ENCODE data around the gene HELLS. TPM values are rescaled to one million over a fixed set of nuclear protein-coding genes. Genes with fewer than 3 reads are reported as not detected.
"Not testable (repeated sequence)": the region's sequence is repeated elsewhere in the genome, so short reads cannot be mapped to it uniquely, and the experiment has no call there.

Gene HELLS
- 14.6 TPM for total RNA-seq

GRCh38 chr10:94545391-94546048, at the start of gene HELLS:
Gene HELLS (plus strand): TSS chr10:94545788. CDS start chr10:94545922, 134 bp downstream.
- H3K27me3 ChIP-seq (ENCODE audit: control insufficient read depth in 3 of 3, insufficient read depth in 3 of 3, low read length in 3 of 3) = peaks cover 0 to 3% (median 3%) of the 10 kb centered on the region in 3 donors
- peak within 1 kb of the TSS; percentile 81 to 92 (median 91) for H3K4me3 ChIP-seq (ENCODE audit: low read length in 3 of 3)
- H3K9me3 ChIP-seq (ENCODE audit: control insufficient read depth in 3 of 3, low read length in 3 of 3) = no peaks in the 10 kb centered on the region
- no peaks in the 10 kb centered on the region for H3K36me3 ChIP-seq (ENCODE audit: control insufficient read depth in 3 of 3, insufficient read depth in 3 of 3, low read length in 3 of 3)
- H3K27ac ChIP-seq (ENCODE audit: low read depth, low read length) = peak within 1 kb of the TSS; percentile 36
- peaks cover 7 to 17% (median 13%) of the 10 kb centered on the region in 3 donors for H3K4me1 ChIP-seq (ENCODE audit: control insufficient read depth in 3 of 3, insufficient read depth in 3 of 3, low read length in 3 of 3)
- H3K9ac ChIP-seq (ENCODE audit: low read depth in 1 of 3, low read length in 3 of 3) = peak within 1 kb of the TSS; percentile 67 to 87 (median 85)

GRCh38 chr10:94496010-94496409, 49.6 kb upstream of the HELLS start:
- Histone ChIP-seq H3K27ac (ENCODE audit: low read depth, low read length) (no peak overlapping the region), H3K9me3 (ENCODE audit: control insufficient read depth in 3 of 3, low read length in 3 of 3) (no peaks in the 10 kb centered on the region), H3K27me3 (ENCODE audit: control insufficient read depth in 3 of 3, insufficient read depth in 3 of 3, low read length in 3 of 3) (no peaks in the 10 kb centered on the region), H3K4me1 (ENCODE audit: control insufficient read depth in 3 of 3, insufficient read depth in 3 of 3, low read length in 3 of 3) (no peaks in the 10 kb centered on the region), H3K36me3 (ENCODE audit: control insufficient read depth in 3 of 3, insufficient read depth in 3 of 3, low read length in 3 of 3) (no peaks in the 10 kb centered on the region), H3K4me3 (ENCODE audit: low read length in 3 of 3) (no peak overlapping the region), H3K9ac (ENCODE audit: low read depth in 1 of 3, low read length in 3 of 3) (no peak overlapping the region)

- no peak overlapping the region for H3K4me3 ChIP-seq (ENCODE audit: low read length in 3 of 3)
- no peaks in the 10 kb centered on the region for H3K4me1 ChIP-seq (ENCODE audit: control insufficient read depth in 3 of 3, insufficient read depth in 3 of 3, low read length in 3 of 3)
- H3K27ac ChIP-seq (ENCODE audit: low read depth, low read length) = no peak overlapping the region
- no peak overlapping the region for H3K9ac ChIP-seq (ENCODE audit: low read depth in 1 of 3, low read length in 3 of 3)
- no peaks in the 10 kb centered on the region for H3K9me3 ChIP-seq (ENCODE audit: control insufficient read depth in 3 of 3, low read length in 3 of 3)
- H3K27me3 ChIP-seq (ENCODE audit: control insufficient read depth in 3 of 3, insufficient read depth in 3 of 3, low read length in 3 of 3) = no peaks in the 10 kb centered on the region
- no peaks in the 10 kb centered on the region for H3K36me3 ChIP-seq (ENCODE audit: control insufficient read depth in 3 of 3, insufficient read depth in 3 of 3, low read length in 3 of 3)
Measured at GRCh38 chr10:94496646-94497045, 48.9 kb upstream of the HELLS start.

- Histone ChIP-seq H3K4me1 (ENCODE audit: control insufficient read depth in 3 of 3, insufficient read depth in 3 of 3, low read length in 3 of 3) (no peaks in the 10 kb centered on the region), H3K4me3 (ENCODE audit: low read length in 3 of 3) (no peak overlapping the region), H3K27ac (ENCODE audit: low read depth, low read length) (no peak overlapping the region), H3K27me3 (ENCODE audit: control insufficient read depth in 3 of 3, insufficient read depth in 3 of 3, low read length in 3 of 3) (no peaks in the 10 kb centered on the region), H3K9ac (ENCODE audit: low read depth in 1 of 3, low read length in 3 of 3) (no peak overlapping the region), H3K36me3 (ENCODE audit: control insufficient read depth in 3 of 3, insufficient read depth in 3 of 3, low read length in 3 of 3) (peaks cover 0 to 1% (median 0%) of the 10 kb centered on the region in 3 donors), H3K9me3 (ENCODE audit: control insufficient read depth in 3 of 3, low read length in 3 of 3) (no peaks in the 10 kb centered on the region)
Measured at GRCh38 chr10:94500063-94500462, 45.5 kb upstream of the HELLS start.

GRCh38 chr10:94521276-94522250, 24.0 kb upstream of the HELLS start:
- no peaks in the 10 kb centered on the region for H3K4me1 ChIP-seq (ENCODE audit: control insufficient read depth in 3 of 3, insufficient read depth in 3 of 3, low read length in 3 of 3)
- H3K4me3 ChIP-seq (ENCODE audit: low read length in 3 of 3) = no peak overlapping the region
- H3K27ac ChIP-seq (ENCODE audit: low read depth, low read length) = no peak overlapping the region
- no peaks in the 10 kb centered on the region for H3K9me3 ChIP-seq (ENCODE audit: control insufficient read depth in 3 of 3, low read length in 3 of 3)
- H3K36me3 ChIP-seq (ENCODE audit: control insufficient read depth in 3 of 3, insufficient read depth in 3 of 3, low read length in 3 of 3) = peaks cover 0 to 9% (median 8%) of the 10 kb centered on the region in 3 donors
- no peaks in the 10 kb centered on the region for H3K27me3 ChIP-seq (ENCODE audit: control insufficient read depth in 3 of 3, insufficient read depth in 3 of 3, low read length in 3 of 3)
- H3K9ac ChIP-seq (ENCODE audit: low read depth in 1 of 3, low read length in 3 of 3) = no peak overlapping the region

GRCh38 chr10:94524146-94524545, 21.4 kb upstream of the HELLS start:
- Histone ChIP-seq H3K27me3 (ENCODE audit: control insufficient read depth in 3 of 3, insufficient read depth in 3 of 3, low read length in 3 of 3) (no peaks in the 10 kb centered on the region), H3K36me3 (ENCODE audit: control insufficient read depth in 3 of 3, insufficient read depth in 3 of 3, low read length in 3 of 3) (peaks cover 0 to 14% (median 8%) of the 10 kb centered on the region in 3 donors), H3K9me3 (ENCODE audit: control insufficient read depth in 3 of 3, low read length in 3 of 3) (no peaks in the 10 kb centered on the region), H3K27ac (ENCODE audit: low read depth, low read length) (no peak overlapping the region), H3K4me3 (ENCODE audit: low read length in 3 of 3) (no peak overlapping the region), H3K4me1 (ENCODE audit: control insufficient read depth in 3 of 3, insufficient read depth in 3 of 3, low read length in 3 of 3) (no peaks in the 10 kb centered on the region), H3K9ac (ENCODE audit: low read depth in 1 of 3, low read length in 3 of 3) (no peak overlapping the region)

GRCh38 chr10:94524711-94525110, 20.9 kb upstream of the HELLS start:
- Histone ChIP-seq H3K9ac (ENCODE audit: low read depth in 1 of 3, low read length in 3 of 3) (no peak overlapping the region), H3K27me3 (ENCODE audit: control insufficient read depth in 3 of 3, insufficient read depth in 3 of 3, low read length in 3 of 3) (no peaks in the 10 kb centered on the region), H3K4me1 (ENCODE audit: control insufficient read depth in 3 of 3, insufficient read depth in 3 of 3, low read length in 3 of 3) (no peaks in the 10 kb centered on the region), H3K4me3 (ENCODE audit: low read length in 3 of 3) (no peak overlapping the region), H3K36me3 (ENCODE audit: control insufficient read depth in 3 of 3, insufficient read depth in 3 of 3, low read length in 3 of 3) (peaks cover 0 to 14% (median 8%) of the 10 kb centered on the region in 3 donors), H3K27ac (ENCODE audit: low read depth, low read length) (no peak overlapping the region), H3K9me3 (ENCODE audit: control insufficient read depth in 3 of 3, low read length in 3 of 3) (no peaks in the 10 kb centered on the region)

GRCh38 chr10:94531550-94531949, 14.0 kb upstream of the HELLS start:
- not testable (repeated sequence) for H3K9me3 ChIP-seq (ENCODE audit: control insufficient read depth in 3 of 3, low read length in 3 of 3); H3K9ac ChIP-seq (ENCODE audit: low read depth in 1 of 3, low read length in 3 of 3); H3K27me3 ChIP-seq (ENCODE audit: control insufficient read depth in 3 of 3, insufficient read depth in 3 of 3, low read length in 3 of 3); H3K4me3 ChIP-seq (ENCODE audit: low read length in 3 of 3); H3K27ac ChIP-seq (ENCODE audit: low read depth, low read length); H3K4me1 ChIP-seq (ENCODE audit: control insufficient read depth in 3 of 3, insufficient read depth in 3 of 3, low read length in 3 of 3)
- H3K36me3 ChIP-seq (ENCODE audit: control insufficient read depth in 3 of 3, insufficient read depth in 3 of 3, low read length in 3 of 3) = peaks cover 3 to 15% (median 12%) of the 10 kb centered on the region in 3 donors

- H3K27me3 ChIP-seq (ENCODE audit: control insufficient read depth in 3 of 3, insufficient read depth in 3 of 3, low read length in 3 of 3) = no peaks in the 10 kb centered on the region
- no peak overlapping the region for H3K4me3 ChIP-seq (ENCODE audit: low read length in 3 of 3)
- H3K9ac ChIP-seq (ENCODE audit: low read depth in 1 of 3, low read length in 3 of 3) = no peak overlapping the region
- H3K36me3 ChIP-seq (ENCODE audit: control insufficient read depth in 3 of 3, insufficient read depth in 3 of 3, low read length in 3 of 3) = peaks cover 3 to 13% (median 10%) of the 10 kb centered on the region in 3 donors
- no peaks in the 10 kb centered on the region for H3K9me3 ChIP-seq (ENCODE audit: control insufficient read depth in 3 of 3, low read length in 3 of 3)
- no peak overlapping the region for H3K27ac ChIP-seq (ENCODE audit: low read depth, low read length)
- H3K4me1 ChIP-seq (ENCODE audit: control insufficient read depth in 3 of 3, insufficient read depth in 3 of 3, low read length in 3 of 3) = no peaks in the 10 kb centered on the region
Measured at GRCh38 chr10:94533027-94533426, 12.6 kb upstream of the HELLS start.

- not testable (repeated sequence) for H3K9me3 ChIP-seq (ENCODE audit: control insufficient read depth in 3 of 3, low read length in 3 of 3); H3K36me3 ChIP-seq (ENCODE audit: control insufficient read depth in 3 of 3, insufficient read depth in 3 of 3, low read length in 3 of 3); H3K27me3 ChIP-seq (ENCODE audit: control insufficient read depth in 3 of 3, insufficient read depth in 3 of 3, low read length in 3 of 3); H3K27ac ChIP-seq (ENCODE audit: low read depth, low read length); H3K9ac ChIP-seq (ENCODE audit: low read depth in 1 of 3, low read length in 3 of 3); H3K4me3 ChIP-seq (ENCODE audit: low read length in 3 of 3)
- H3K4me1 ChIP-seq (ENCODE audit: control insufficient read depth in 3 of 3, insufficient read depth in 3 of 3, low read length in 3 of 3) = peaks cover 7 to 17% (median 13%) of the 10 kb centered on the region in 3 donors
Measured at GRCh38 chr10:94542282-94542681, 3.3 kb upstream of the HELLS start.

Data from skeletal muscle tissue (tissue), 4 donors.